Aorta (tissue), 5 donors: ENCODE measurements around the gene C11orf68. TPM values are rescaled to one million over a fixed set of nuclear protein-coding genes. Genes with fewer than 3 reads are reported as not detected.

Experiments used
- ATAC-seq: fragments of 200-7000 bp; cut with Tn5 transposase; one replicate; pipeline ENCODE4 v1.9.1; 2022; ENCODE audit warnings: moderate library complexity; ENCODE audit not compliant: low FRiP score
- DNase-seq, 2 donors: peaks; one replicate each; pipeline ENCODE4 v3.0.0-alpha.2; 2020
- H3K27ac ChIP-seq, 2 donors: one replicate each; pipeline ENCODE4 v1.5.1; 2013; ENCODE audit warnings: low read length in 2 of 2, mild to moderate bottlenecking in 2 of 2, moderate library complexity in 2 of 2, control low read depth in 1 of 2, inconsistent platforms in 1 of 2, low read depth in 1 of 2
- H3K27me3 ChIP-seq, 2 donors: one replicate each; pipeline ENCODE4 v1.6.1; 2013; ENCODE audit warnings: control low read depth in 1 of 2, low read length in 1 of 2, mild to moderate bottlenecking in 1 of 2, moderate library complexity in 1 of 2; ENCODE audit not compliant: insufficient read depth in 2 of 2, control insufficient read depth in 1 of 2
- H3K36me3 ChIP-seq, 2 donors: one replicate each; pipeline ENCODE4 v1.6.1; 2013; ENCODE audit warnings: control low read depth in 1 of 2, low read length in 1 of 2, mild to moderate bottlenecking in 1 of 2; ENCODE audit not compliant: insufficient read depth in 2 of 2, control insufficient read depth in 1 of 2
- H3K4me1 ChIP-seq, 2 donors: one replicate each; pipeline ENCODE4 v1.6.1; 2013; ENCODE audit warnings: low read length in 2 of 2, control low read depth in 1 of 2, mild to moderate bottlenecking in 1 of 2, moderate library complexity in 1 of 2; ENCODE audit not compliant: insufficient read depth in 2 of 2, control insufficient read depth in 1 of 2
- H3K4me3 ChIP-seq, 2 donors: one replicate each; pipeline ENCODE4 v1.5.1; 2013; ENCODE audit warnings: low read length in 2 of 2, control low read depth in 1 of 2, mild to moderate bottlenecking in 1 of 2
- H3K9me3 ChIP-seq: one replicate; pipeline ENCODE4 v1.6.1; 2013; ENCODE audit warnings: mild to moderate bottlenecking, low read length; ENCODE audit not compliant: control insufficient read depth
- WGBS, 2 donors: extraction: QIAGEN DNeasy Blood & Tissue Kit; methylation state at CpG; one replicate each; pipeline ENCODE4 v1.1.7; 2013; 5-methylcytosine and 5-hydroxymethylcytosine counted together
- intact Hi-C, 2 donors: fragments of 100-400 bp; cut with DNase I; formaldehyde crosslinking; loops; one replicate each; pipeline versions ENCODE4 v1.14.2 to v1.15.0; 2022
- polyA plus RNA-seq, 2 donors: library from polyadenylated mRNA; stranded (reverse); fragments of 200-250 nt; gene quantifications; one replicate each; pipeline ENCODE4 v1.2.3, GENCODE V29; 2013
- total RNA-seq, 2 donors: library from RNA; stranded (reverse); fragmentation: NEBNext Ultra II Directional; extraction: Animal tissue kit (Norgen Biotek cat#: 25700); gene quantifications; one replicate each; pipeline ENCODE4 v1.2.1, GENCODE V29; 2021
- donor health status: healthy with polysubstance abuse.
- donor health status: Bipolar disorder and iron deficiency.
- donor health status: DM: no; HTN: no; CAD: no.
- donor health status: DM: no; HTN: no; CAD: no.
- donor health status: DM: yes; HTN: yes; CAD: no.

The C11orf68 gene
- total and polyA plus RNA-seq, 4 donors = 34.9 to 55.3 (median 46.5) TPM

- no peaks in the 10 kb centered on the region for H3K9me3 ChIP-seq
- no peak for ATAC-seq
- WGBS, 2 donors = 56 to 59% methylated on average over 7 of the region's 7 CpGs
- no peak within 1 kb of the TSS for H3K27ac ChIP-seq
- peaks cover 0 to 3% of the 10 kb centered on the region in 2 donors for H3K36me3 ChIP-seq
- no peak for DNase-seq
- no peaks in the 10 kb centered on the region for H3K27me3 ChIP-seq
- H3K4me3 ChIP-seq = no peak within 1 kb of the TSS
- intact Hi-C loops = loop anchor here in 1 of 2 donors (10.0 kb wide), 1 partner anchor 145 kb away; the partner anchor contains the start of gene CATSPER1
- H3K4me1 ChIP-seq = no peaks in the 10 kb centered on the region
These were observed 39.2 kb downstream of the C11orf68 start, which contains the start of gene CTSW for GRCh38 chr11:65879617-65880016. Gene CTSW (plus strand): TSS chr11:65879837. CDS start chr11:65879855, 18 bp downstream.

GRCh38 chr11:65873318-65874156, 45.3 kb downstream of the C11orf68 start:
- ATAC-seq (peak; percentile 95), DNase-seq (peak; percentile 97 to 99)
- H3K4me1 ChIP-seq = no peaks in the 10 kb centered on the region
- no peaks in the 10 kb centered on the region for H3K9me3 ChIP-seq
- H3K36me3 ChIP-seq = no peaks in the 10 kb centered on the region
- H3K27me3 ChIP-seq = no peaks in the 10 kb centered on the region
- intact Hi-C loops = no loop called here
- whole genome bisulfite sequencing, 2 donors = 8% methylated on average over 53 to 54 of the region's 54 CpGs
- H3K4me3 ChIP-seq = peak overlapping the region; percentile 70 to 78
- H3K27ac ChIP-seq = peak overlapping the region in 1 of 2 donors; percentile 87

DNA sequence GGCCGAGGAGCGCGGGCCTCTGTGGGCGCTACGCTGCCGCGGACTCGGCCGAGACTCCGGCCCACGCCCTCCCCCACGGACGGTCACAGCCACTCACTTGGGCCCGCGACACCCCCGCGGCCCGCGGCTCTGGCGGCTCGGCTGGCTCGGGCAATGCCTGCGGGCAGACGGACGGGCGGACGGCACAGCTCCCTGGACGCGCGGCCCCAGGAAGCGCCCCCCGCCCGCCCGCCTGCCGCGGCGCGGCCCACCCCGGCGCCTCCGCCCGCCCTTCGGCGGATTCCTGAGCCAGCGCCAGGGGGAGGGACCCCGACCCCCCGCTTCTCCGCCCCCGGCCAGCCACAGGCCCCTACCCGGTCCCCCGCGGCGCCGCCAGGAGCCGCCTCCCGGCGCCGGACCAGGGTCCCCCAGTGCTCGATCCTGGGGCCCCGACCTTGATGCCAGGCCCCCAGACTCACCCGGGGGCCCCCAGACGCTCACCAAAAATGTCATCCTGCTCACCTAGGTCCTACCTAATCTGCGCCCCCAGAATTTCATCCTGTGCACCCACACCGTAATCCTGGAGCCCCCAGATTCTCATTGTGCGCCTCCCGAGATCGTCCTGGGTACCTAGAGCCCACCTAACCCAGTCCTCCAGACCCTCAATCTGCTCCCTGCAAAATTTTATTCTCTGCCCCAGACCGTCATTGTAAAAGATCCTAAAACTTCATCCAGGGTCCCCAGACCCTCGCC, 46.1 kb downstream of the C11orf68 start, which contains the start of gene EFEMP2:
Gene EFEMP2 (minus strand): TSS at position 215 of the 732 bp plus-strand sequence. CDS start 446 bp downstream, outside the sequence.
- Histone ChIP-seq H3K27me3 (no peaks in the 10 kb centered on the region), H3K27ac (peak within 1 kb of the TSS; percentile 6 to 90), H3K36me3 (no peaks in the 10 kb centered on the region), H3K4me3 (peak within 1 kb of the TSS; percentile 70 to 78), H3K4me1 (no peaks in the 10 kb centered on the region), H3K9me3 (no peaks in the 10 kb centered on the region)
- WGBS, 2 donors = 1 to 5% methylated on average over 31 to 69 of the region's 69 CpGs
- peak; percentile 73 to 88 for DNase-seq
- intact Hi-C loops = no loop called here
- peak; percentile 55 for ATAC-seq

DNA sequence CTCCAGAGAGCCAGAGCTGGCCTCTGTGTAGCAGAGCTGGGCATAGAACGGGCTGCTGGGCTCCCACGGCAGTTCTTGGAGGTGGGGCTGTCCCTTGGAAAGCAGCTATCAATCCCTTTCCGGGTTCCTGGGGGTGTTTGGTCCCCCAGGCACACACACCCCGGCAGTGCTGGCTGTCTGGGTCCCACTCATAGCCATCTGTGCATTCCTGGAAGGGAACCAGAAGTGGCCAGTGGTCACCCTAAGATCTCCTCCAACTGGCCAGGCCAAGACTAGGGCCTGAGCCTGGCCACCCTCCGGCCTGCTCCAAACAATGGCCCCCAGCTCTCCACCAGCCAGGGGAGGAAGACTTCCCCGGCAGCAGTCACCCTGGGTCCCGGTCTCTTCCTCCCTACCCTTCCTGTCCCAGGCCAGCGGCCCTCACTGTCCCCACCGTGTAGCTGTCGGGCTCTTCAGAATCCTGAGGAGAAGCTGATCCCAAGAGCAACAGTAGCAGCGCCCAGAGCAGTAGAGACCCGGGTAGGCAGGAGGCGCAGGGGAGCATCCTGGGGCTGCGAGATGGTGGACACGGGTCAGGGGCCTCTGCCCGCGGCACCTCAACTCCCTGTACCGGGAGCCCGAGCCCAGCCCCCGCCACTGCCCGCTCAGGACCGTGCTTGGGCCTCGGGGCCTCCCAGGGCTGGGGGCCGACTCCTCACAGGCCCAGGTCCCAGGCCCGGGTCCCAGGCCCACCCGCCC, 46.9 kb downstream of the C11orf68 start:
- ATAC-seq (peak; percentile 1), DNase-seq (peak in 1 of 2 donors; percentile 51)
- Histone ChIP-seq H3K4me3 (peak overlapping the region; percentile 70 to 78), H3K27me3 (no peaks in the 10 kb centered on the region), H3K36me3 (no peaks in the 10 kb centered on the region), H3K27ac (peak overlapping the region; percentile 6 to 90), H3K4me1 (no peaks in the 10 kb centered on the region), H3K9me3 (no peaks in the 10 kb centered on the region)
- 4 to 6% methylated on average over 26 of the region's 26 CpGs for WGBS, 2 donors
- intact Hi-C loops = no loop called here

DNA sequence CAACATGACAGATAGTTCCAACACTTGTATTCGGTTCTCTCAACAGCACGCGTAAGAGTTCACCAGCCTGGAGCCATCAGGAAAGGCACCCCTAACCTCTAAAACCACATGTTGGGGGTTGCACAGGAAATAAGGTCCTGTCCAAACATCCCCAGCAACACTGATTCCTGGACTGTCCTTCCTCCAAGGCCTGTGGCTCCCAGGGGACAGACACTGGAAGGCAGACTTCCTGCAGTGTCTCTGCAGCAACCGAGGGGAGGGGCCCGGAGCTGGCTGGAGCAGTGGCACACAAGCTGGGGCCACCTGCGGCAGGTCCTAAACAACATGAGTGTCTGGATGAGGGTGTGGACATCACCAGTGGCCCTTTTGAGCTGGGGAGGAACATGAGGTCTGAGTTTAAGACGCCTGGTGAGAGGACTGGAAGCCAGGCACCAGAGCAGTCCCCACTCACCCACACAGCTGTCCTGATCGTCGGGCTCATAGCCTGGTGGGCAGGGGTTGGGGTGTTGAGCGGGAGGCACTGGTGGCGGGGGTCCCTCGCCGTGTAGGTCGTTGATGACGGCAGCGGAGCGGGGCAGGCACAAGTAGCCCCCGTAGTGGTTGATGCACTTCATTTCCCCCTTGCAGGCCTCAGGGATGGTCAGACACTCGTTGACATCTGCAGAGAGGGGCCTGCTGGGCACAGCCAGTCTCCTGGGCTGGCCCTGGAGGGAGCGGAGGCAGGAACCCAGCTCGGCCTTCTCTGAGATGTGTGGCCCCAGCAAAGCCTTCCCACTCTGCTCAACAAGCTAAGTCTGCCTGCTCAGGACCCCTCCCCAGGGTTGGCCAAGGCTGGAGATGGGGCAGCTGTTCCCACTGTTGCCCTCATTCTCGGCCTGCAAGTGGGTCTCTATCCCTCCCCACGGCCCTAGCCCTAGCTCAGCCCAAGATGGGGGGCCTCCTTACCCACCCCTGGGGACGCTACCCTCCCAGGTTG, 47.9 kb downstream of the C11orf68 start:
- H3K27me3 ChIP-seq = no peaks in the 10 kb centered on the region
- intact Hi-C loops = no loop called here
- 64 to 66% methylated on average over 24 of the region's 24 CpGs for WGBS, 2 donors
- ATAC-seq (no peak), DNase-seq (peak in 1 of 2 donors; percentile 51)
- no peaks in the 10 kb centered on the region for H3K4me1 ChIP-seq
- no peak overlapping the region for H3K4me3 ChIP-seq
- no peaks in the 10 kb centered on the region for H3K9me3 ChIP-seq
- peak overlapping the region; percentile 6 to 90 for H3K27ac ChIP-seq
- H3K36me3 ChIP-seq = no peaks in the 10 kb centered on the region

- intact Hi-C loops = no loop called here
- ATAC-seq = no peak
- Histone ChIP-seq H3K36me3 (peaks cover 0 to under 1% of the 10 kb centered on the region in 2 donors), H3K27me3 (no peaks in the 10 kb centered on the region), H3K27ac (no peak overlapping the region), H3K9me3 (no peaks in the 10 kb centered on the region), H3K4me1 (no peaks in the 10 kb centered on the region), H3K4me3 (no peak overlapping the region)
- peak in 1 of 2 donors; percentile 44 for DNase-seq
- 85 to 89% methylated on average over 11 of the region's 11 CpGs for WGBS, 2 donors
These were observed 48.6 kb downstream of the C11orf68 start for GRCh38 chr11:65870307-65870658.

DNA sequence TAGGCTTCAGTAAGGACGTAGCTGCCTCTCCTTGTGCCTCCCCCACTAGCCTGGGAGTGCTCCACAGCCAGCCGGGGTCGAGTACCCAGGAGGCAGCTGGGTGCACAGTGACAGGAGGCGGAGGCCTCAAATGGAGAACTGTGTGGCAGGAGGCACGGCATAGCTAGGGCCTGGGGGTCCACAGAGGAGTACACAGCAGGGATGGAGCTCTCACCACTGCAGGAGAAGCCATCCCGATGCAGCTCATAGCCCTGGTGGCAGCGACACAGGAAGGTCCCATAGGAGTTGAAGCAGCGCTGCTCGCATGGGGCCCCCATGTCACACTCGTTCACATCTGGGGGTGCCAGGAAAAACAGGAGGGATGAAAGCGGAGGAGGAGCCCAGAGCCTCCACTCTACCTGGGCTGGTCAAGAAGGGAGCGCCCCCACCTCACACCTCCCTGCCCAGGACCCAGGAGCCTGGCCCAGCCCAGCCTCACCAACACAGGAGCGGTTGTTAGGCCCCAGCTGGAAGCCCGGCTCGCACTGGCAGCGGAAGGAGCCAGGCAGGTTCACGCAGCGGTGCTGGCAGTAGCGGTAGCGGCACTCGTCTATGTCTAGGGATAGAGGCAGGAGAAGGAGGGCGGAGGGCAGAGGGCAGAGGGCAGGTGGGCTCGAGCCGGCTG, 49.1 kb downstream of the C11orf68 start:
- WGBS, 2 donors = 81 to 84% methylated on average over 22 to 24 of the region's 24 CpGs
- ATAC-seq (no peak), DNase-seq (peak in 1 of 2 donors; percentile 48)
- no peak overlapping the region for H3K4me3 ChIP-seq
- H3K4me1 ChIP-seq = no peaks in the 10 kb centered on the region
- peaks cover 0 to 5% of the 10 kb centered on the region in 2 donors for H3K36me3 ChIP-seq
- intact Hi-C loops = loop anchor here in 1 of 2 donors (5.0 kb wide), 1 partner anchor 98 kb away; no protein-coding TSS in a partner anchor
- H3K27ac ChIP-seq = no peak overlapping the region
- H3K27me3 ChIP-seq = no peaks in the 10 kb centered on the region
- H3K9me3 ChIP-seq = no peaks in the 10 kb centered on the region
